IMR-90 (cell line): Measurements from ENCODE around the gene AGBL3. TPM values are rescaled to one million over a fixed set of nuclear protein-coding genes. Genes with fewer than 3 reads are reported as not detected.
A peak's percentile ranks its signal among the peaks of the same experiment; 100 is the strongest.

Experiments used
- ATAC-seq: fragments of 200-7000 bp; cut with Tn5 transposase; 2 replicates; pipeline ENCODE4 v1.9.1; 2020; ENCODE audit warnings: low read depth, mild to moderate bottlenecking, moderate library complexity
- BruUV-seq: library from RNA; stranded (reverse); fragments of 400-500 nt; replicated peaks from 2 replicates; lab custom pipeline; 2021; lab: Mats Ljungman, UMichigan
- CTCF ChIA-PET: fragments of 300-600 bp; formaldehyde crosslinking; extraction: SDS; loops from one replicate; lab custom pipeline; 2021; ENCODE audit warnings: antibody characterized with exemption; lab: Yijun Ruan, JAX
- POLR2A ChIA-PET: fragments of 300-600 bp; sonication (Branson Sonifier 250); formaldehyde crosslinking; loops from one replicate; lab custom pipeline; 2022; ENCODE audit warnings: antibody characterized with exemption; ENCODE audit not compliant: unreplicated experiment; lab: Charles Lee
- DNase-seq: peaks from one replicate; pipeline ENCODE4 v3.0.0; 2013
- H2AFZ ChIP-seq: replicated peaks from 2 replicates; pipeline ENCODE3; 2013; ENCODE audit warnings: low read length, mild to moderate bottlenecking; ENCODE audit not compliant: poor library complexity
- H2AK5ac ChIP-seq: 2 replicates; pipeline ENCODE4 v1.6.1; 2013; ENCODE audit warnings: low read depth, low read length, inconsistent platforms
- H2AK9ac ChIP-seq: replicated peaks from 2 replicates; pipeline ENCODE3; 2013; ENCODE audit warnings: mild to moderate bottlenecking, low read depth, low read length, moderate library complexity; ENCODE audit not compliant: poor library complexity
- H2BK120ac ChIP-seq: 2 replicates; pipeline ENCODE4 v1.6.1; 2013; ENCODE audit warnings: low read depth, low read length, inconsistent platforms
- H2BK15ac ChIP-seq: 3 replicates; pipeline ENCODE4 v1.6.1; 2013; ENCODE audit warnings: low read depth, low read length, inconsistent platforms
- H2BK20ac ChIP-seq: 2 replicates; pipeline ENCODE4 v1.6.1; 2013; ENCODE audit warnings: low read depth, mild to moderate bottlenecking, inconsistent platforms, low read length, moderate library complexity
- H2BK5ac ChIP-seq: 2 replicates; pipeline ENCODE4 v1.6.1; 2013; ENCODE audit warnings: mild to moderate bottlenecking, low read depth, low read length, inconsistent platforms; ENCODE audit not compliant: poor library complexity, severe bottlenecking
- H3K14ac ChIP-seq: replicated peaks from 2 replicates; pipeline ENCODE4 v1.6.1; 2013; ENCODE audit warnings: low read depth, low read length, inconsistent platforms
- H3K18ac ChIP-seq: 2 replicates; pipeline ENCODE4 v1.6.1; 2013; ENCODE audit warnings: low read depth, low read length, control low read depth
- H3K23ac ChIP-seq: 2 replicates; pipeline ENCODE4 v1.6.1; 2013; ENCODE audit warnings: low read depth, low read length, inconsistent platforms
- H3K27ac ChIP-seq: 2 replicates; pipeline ENCODE4 v1.5.1; 2013; ENCODE audit warnings: mild to moderate bottlenecking, control low read depth, low read length; ENCODE audit not compliant: insufficient read depth
- H3K27me3 ChIP-seq: 2 replicates; pipeline ENCODE4 v1.6.1; 2013; ENCODE audit warnings: low read length; ENCODE audit not compliant: control insufficient read depth, insufficient read depth
- H3K36me3 ChIP-seq: 2 replicates; pipeline ENCODE4 v1.6.1; 2013; ENCODE audit warnings: low read length, mixed read lengths; ENCODE audit not compliant: control insufficient read depth, insufficient read depth
- H3K4ac ChIP-seq: 2 replicates; pipeline ENCODE4 v1.6.1; 2013; ENCODE audit warnings: low read depth, low read length, inconsistent platforms
- H3K4me1 ChIP-seq: 2 replicates; pipeline ENCODE4 v1.6.1; 2013; ENCODE audit warnings: low read length, mixed read lengths; ENCODE audit not compliant: control insufficient read depth, insufficient read depth
- H3K4me2 ChIP-seq: 2 replicates; pipeline ENCODE4 v1.6.1; 2013; ENCODE audit warnings: low read depth, mild to moderate bottlenecking, control low read depth, low read length, moderate library complexity
- H3K4me3 ChIP-seq: 2 replicates; pipeline ENCODE4 v1.5.1; 2013; ENCODE audit warnings: low read depth, mild to moderate bottlenecking, control low read depth, low read length, moderate library complexity; ENCODE audit not compliant: insufficient read depth
- H3K56ac ChIP-seq: 2 replicates; pipeline ENCODE4 v1.6.1; 2013; ENCODE audit warnings: low read length, inconsistent platforms; ENCODE audit not compliant: insufficient read depth; ENCODE audit errors: extremely low read depth
- H3K79me1 ChIP-seq, 2 experiments: 2 replicates each; pipeline ENCODE4 v1.6.1; 2013; ENCODE audit warnings: low read length in 2 of 2, inconsistent platforms in 1 of 2, low read depth in 1 of 2
- H3K9ac ChIP-seq: 2 replicates; pipeline ENCODE4 v1.6.1; 2013; ENCODE audit warnings: low read depth, low read length, control low read depth
- H3K9me1 ChIP-seq: 2 replicates; pipeline ENCODE4 v1.6.1; 2013; ENCODE audit warnings: low read length, inconsistent platforms; ENCODE audit not compliant: insufficient read depth
- H3K9me3 ChIP-seq: 2 replicates; pipeline ENCODE4 v1.6.1; 2013; ENCODE audit warnings: low read length; ENCODE audit not compliant: control insufficient read depth, insufficient read depth
- H4K20me1 ChIP-seq: 2 replicates; pipeline ENCODE4 v1.6.1; 2013; ENCODE audit warnings: low read length, inconsistent platforms; ENCODE audit not compliant: insufficient read depth
- H4K5ac ChIP-seq: 2 replicates; pipeline ENCODE4 v1.6.1; 2013; ENCODE audit warnings: mild to moderate bottlenecking, low read depth, low read length, control low read depth
- H4K8ac ChIP-seq, 2 experiments: 2 replicates each; pipeline ENCODE4 v1.6.1; 2013; ENCODE audit warnings: low read depth in 2 of 2, low read length in 2 of 2, control low read depth in 1 of 2, inconsistent platforms in 1 of 2
- H4K91ac ChIP-seq: 2 replicates; pipeline ENCODE4 v1.6.1; 2013; ENCODE audit warnings: low read depth, low read length, inconsistent platforms; ENCODE audit not compliant: insufficient read depth
- RAD21 ChIP-seq: IDR thresholded peaks from 2 replicates; pipeline ENCODE4 v1.6.1; 2012; ENCODE audit warnings: low read length, improper control_type of control experiment
- SMC3 ChIP-seq: fragments of 150-350 bp; IDR thresholded peaks from 2 replicates; pipeline ENCODE4 v1.6.1; 2016; ENCODE audit warnings: low read depth, mild to moderate bottlenecking, antibody characterized with exemption, low read length, moderate library complexity
- whole genome bisulfite sequencing, 2 experiments: methylation state at CpG; one replicate each; pipeline versions ENCODE4 v1.1.5 to v1.1.7; 2013; ENCODE audit warnings: missing lambda C conversion rate in 2 of 2; ENCODE audit not compliant: insufficient read length in 1 of 2; ENCODE audit errors: extremely low coverage in 2 of 2; 5-methylcytosine and 5-hydroxymethylcytosine counted together
- dilution Hi-C: fragments of 300-500 bp; cut with HindIII; formaldehyde crosslinking; loops from one replicate; pipeline ENCODE4 v1.14.3; 2018; ENCODE audit warnings: low sequenced_read_pairs; ENCODE audit not compliant: unreplicated experiment
- in situ Hi-C: fragments of 300-500 bp; cut with MboI; formaldehyde crosslinking; loops from 3 replicates; pipeline ENCODE4 v1.14.3; 2019; ENCODE audit warnings: low sequenced_read_pairs, inconsistent platforms, mixed read lengths
- intact Hi-C: fragments of 100-400 bp; cut with micrococcal nuclease; formaldehyde crosslinking; loops from 2 replicates; pipeline ENCODE4 v1.10.0; 2022
- polyA plus RNA-seq, 3 experiments: library from polyadenylated mRNA; depleted of rRNA; stranded (reverse); fragments of >200 nt; gene quantifications; 2 replicates each; pipeline ENCODE4 v1.2.3, GENCODE V29; 2012; ENCODE audit warnings: low replicate concordance in 1 of 3
- total RNA-seq: library from RNA; depleted of rRNA; stranded (reverse); fragments of >200 nt; gene quantifications from 2 replicates; pipeline ENCODE4 v1.2.3, GENCODE V29; 2012
- TF ChIP-seq, protein P1 (sequence below): fragments of 150-350 bp; IDR thresholded peaks from 2 replicates; pipeline ENCODE4 v1.6.1; 2016; ENCODE audit warnings: low read depth, mild to moderate bottlenecking, low read length, moderate library complexity, borderline replicate concordance

The AGBL3 gene
- total and polyA plus RNA-seq, 2 of the 4 experiments (the other 2 are of a cell fraction), result 0.18 to 0.65 TPM

DNA sequence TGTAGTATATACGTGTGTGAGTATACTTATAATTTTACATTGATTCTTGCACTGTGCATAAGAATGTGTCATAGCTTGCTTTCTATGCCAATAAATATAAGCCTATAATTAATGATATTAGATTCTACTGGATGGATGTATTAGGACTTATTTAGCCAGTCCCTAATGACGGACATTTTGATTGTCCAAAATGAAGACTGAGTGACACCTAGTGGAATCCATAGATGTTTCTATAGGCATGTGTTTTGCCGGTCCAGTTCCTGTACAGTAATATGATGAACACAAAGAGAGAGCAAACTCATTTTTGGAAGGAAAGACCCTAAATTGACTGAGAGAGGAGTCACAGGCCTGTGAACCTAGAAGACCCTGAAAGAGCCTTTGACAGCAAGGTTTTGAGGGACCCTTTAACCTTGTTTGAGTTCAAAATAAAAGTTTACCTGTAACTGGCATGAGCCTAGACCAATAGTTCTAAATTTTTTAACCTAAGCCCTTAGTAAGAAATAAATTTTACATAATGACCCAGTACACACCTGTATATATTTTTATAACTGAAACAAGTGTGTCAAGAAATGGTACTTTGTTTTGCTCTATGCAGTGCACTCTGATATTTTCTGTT lies 42.4 kb upstream of the AGBL3 start:
- Histone ChIP-seq H2AFZ (no peak overlapping the region), H2BK20ac (no peak overlapping the region), H3K4me1 (peaks cover 10% of the 10 kb centered on the region), H3K36me3 (peaks cover 29% of the 10 kb centered on the region), H3K79me1 (peaks cover 14 to 59% of the 10 kb centered on the region in 2 experiments; a peak in 3 of 4 replicates), H3K4me2 (no peak overlapping the region), H3K56ac (no peak overlapping the region), H2AK9ac (no peak overlapping the region), H2BK120ac (no peak overlapping the region), H2AK5ac (no peak overlapping the region), H4K8ac (no peak overlapping the region), H3K14ac (no peak overlapping the region), H3K27me3 (no peaks in the 10 kb centered on the region), H2BK15ac (no peak overlapping the region), H3K9ac (no peak overlapping the region), H3K27ac (no peak overlapping the region), H2BK5ac (peak overlapping the region; percentile 8), H3K9me1 (peaks cover 8% of the 10 kb centered on the region), H3K23ac (no peak overlapping the region), H4K91ac (no peak overlapping the region), H3K18ac (no peak overlapping the region), H4K20me1 (no peaks in the 10 kb centered on the region; the same call in 1 of the 2 replicates), H3K4ac (no peak overlapping the region), H3K4me3 (no peak overlapping the region), H4K5ac (no peak overlapping the region), H3K9me3 (no peaks in the 10 kb centered on the region)
- no TSS peak for BruUV-seq
- DNase-seq, result peak; percentile 33
- in situ Hi-C loops, result no loop called here
- TF ChIP-seq, protein P1, sequence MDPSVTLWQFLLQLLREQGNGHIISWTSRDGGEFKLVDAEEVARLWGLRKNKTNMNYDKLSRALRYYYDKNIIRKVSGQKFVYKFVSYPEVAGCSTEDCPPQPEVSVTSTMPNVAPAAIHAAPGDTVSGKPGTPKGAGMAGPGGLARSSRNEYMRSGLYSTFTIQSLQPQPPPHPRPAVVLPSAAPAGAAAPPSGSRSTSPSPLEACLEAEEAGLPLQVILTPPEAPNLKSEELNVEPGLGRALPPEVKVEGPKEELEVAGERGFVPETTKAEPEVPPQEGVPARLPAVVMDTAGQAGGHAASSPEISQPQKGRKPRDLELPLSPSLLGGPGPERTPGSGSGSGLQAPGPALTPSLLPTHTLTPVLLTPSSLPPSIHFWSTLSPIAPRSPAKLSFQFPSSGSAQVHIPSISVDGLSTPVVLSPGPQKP, result no peak
- TF ChIP-seq SMC3, result 0 out of 2 replicates have a peak, but pooled peaks have one; percentile 9
- TF ChIP-seq RAD21, result peak; percentile 32; the same call in 1 of the 2 replicates
- WGBS, 2 experiments, result 100% methylated on average over 1 of the region's 3 CpGs; no CpG with 5 or more reads in 1 of the 2 experiments
- dilution Hi-C loops, result no loop called here
- CTCF ChIA-PET, result no interaction called here
- ATAC-seq, result no peak
- POLR2A ChIA-PET, result no interaction called here
- intact Hi-C loops, result no loop called here
